ENCODE data around the gene MATN4. TPM values are rescaled to one million over a fixed set of nuclear protein-coding genes. Genes with fewer than 3 reads are reported as not detected.

The MATN4 gene
- total and polyA plus RNA-seq, 2 of the 4 experiments (the other 2 are of a cell fraction) = 0.12 TPM; not detected in 1

DNA sequence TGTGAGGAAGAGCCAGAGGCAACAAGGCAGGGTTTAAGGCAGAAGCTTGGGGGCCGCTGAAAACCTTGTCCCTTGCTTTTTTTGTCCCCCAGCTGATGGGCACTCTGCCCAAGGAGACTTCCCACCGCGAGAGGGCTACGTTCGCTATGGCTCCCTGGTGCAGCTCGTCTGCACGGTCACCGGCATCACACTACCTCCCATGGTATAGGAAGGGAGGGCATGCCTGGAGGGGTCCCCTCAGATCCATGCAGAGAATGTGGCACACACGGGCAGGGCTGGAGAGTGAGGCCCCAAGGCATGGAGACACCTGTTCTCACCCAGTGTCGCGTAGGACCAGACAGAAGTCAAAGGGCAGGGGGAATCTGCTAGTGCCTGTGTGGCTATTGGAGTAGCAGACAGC lies 5.8 kb upstream of the MATN4 start:
- H2AFZ ChIP-seq (replicated peaks; ENCODE audit: low read length, poor library complexity) = no peak overlapping the region
- intact Hi-C loops (cut with micrococcal nuclease) = loop anchor here (5.0 kb wide), 1 partner anchor 263 kb away; the partner anchor contains the start of gene WFDC8

More for the DNA sequence above, 5.8 kb upstream of the MATN4 start:
- WGBS, 2 experiments (ENCODE audit: extremely low coverage in 2 of 2, insufficient read length in 1 of 2) = 20% methylated on average over 1 of the region's 11 CpGs; no CpG with 5 or more reads in 1 of the 2 experiments
- DNase-seq (no peak), ATAC-seq (ENCODE audit: low read depth) (no peak)
- Histone ChIP-seq H4K8ac (ENCODE audit: low read depth in 2 of 2, low read length in 2 of 2) (no peak overlapping the region), H2BK120ac (ENCODE audit: low read depth, low read length) (no peak overlapping the region), H3K4me1 (ENCODE audit: control insufficient read depth, insufficient read depth, low read length) (no peaks in the 10 kb centered on the region), H3K4me3 (ENCODE audit: insufficient read depth, low read depth, low read length) (no peak overlapping the region), H3K23ac (ENCODE audit: low read depth, low read length) (no peak overlapping the region), H3K27me3 (ENCODE audit: control insufficient read depth, insufficient read depth, low read length) (peaks cover 34% of the 10 kb centered on the region), H3K56ac (ENCODE audit: extremely low read depth, insufficient read depth, low read length) (no peak overlapping the region), H3K4me2 (ENCODE audit: low read depth, low read length) (no peak overlapping the region), H2BK20ac (ENCODE audit: low read depth, low read length) (no peak overlapping the region), H2AK5ac (ENCODE audit: low read depth, low read length) (no peak overlapping the region), H3K27ac (ENCODE audit: insufficient read depth, low read length) (no peak overlapping the region), H3K14ac (replicated peaks; ENCODE audit: low read depth, low read length) (no peak overlapping the region), H3K9me1 (ENCODE audit: insufficient read depth, low read length) (no peaks in the 10 kb centered on the region), H3K79me1 (ENCODE audit: low read depth in 1 of 2, low read length in 2 of 2) (no peaks in the 10 kb centered on the region), H3K9ac (ENCODE audit: low read depth, low read length) (no peak overlapping the region), H2BK5ac (ENCODE audit: low read depth, low read length, poor library complexity, severe bottlenecking) (no peak overlapping the region), H4K5ac (ENCODE audit: low read depth, low read length) (no peak overlapping the region), H3K36me3 (ENCODE audit: control insufficient read depth, insufficient read depth, low read length) (no peaks in the 10 kb centered on the region), H4K20me1 (ENCODE audit: insufficient read depth, low read length) (no peaks in the 10 kb centered on the region), H2BK15ac (ENCODE audit: low read depth, low read length) (no peak overlapping the region), H3K9me3 (ENCODE audit: control insufficient read depth, insufficient read depth, low read length) (no peaks in the 10 kb centered on the region), H2AK9ac (replicated peaks; ENCODE audit: low read depth, low read length, poor library complexity) (no peak overlapping the region), H4K91ac (ENCODE audit: insufficient read depth, low read depth, low read length) (no peak overlapping the region), H3K4ac (ENCODE audit: low read depth, low read length) (no peak overlapping the region), H3K18ac (ENCODE audit: low read depth, low read length) (no peak overlapping the region)
- in situ Hi-C loops (cut with MboI; ENCODE audit: low sequenced_read_pairs) = no loop called here
- CTCF ChIA-PET = interaction anchor here (1.5 kb wide), 1 partner anchor 457 kb away, joined by 5 read pairs; no protein-coding TSS in a partner anchor
- no TSS peak for BruUV-seq (replicated peaks)
- POLR2A ChIA-PET (ENCODE audit: unreplicated experiment) = no interaction called here
- dilution Hi-C loops (cut with HindIII; ENCODE audit: low sequenced_read_pairs, unreplicated experiment) = no loop called here
- TF ChIP-seq CEBPB (IDR thresholded peaks at IDR 0.05; ENCODE audit: low read depth, low read length) = no peak
- no peak for TF ChIP-seq RAD21 (IDR thresholded peaks at IDR 0.05; ENCODE audit: low read length)
- TF ChIP-seq NFE2L2 (IDR thresholded peaks at IDR 0.05; ENCODE audit: low read depth, low read length) = no peak
- no peak for TF ChIP-seq RFX5 (IDR thresholded peaks at IDR 0.05; ENCODE audit: low read depth, low read length)
- TF ChIP-seq CHD1 (IDR thresholded peaks at IDR 0.05; ENCODE audit: low read depth, low read length) = no peak
- TF ChIP-seq FOS (IDR thresholded peaks at IDR 0.05; ENCODE audit: low read depth, low read length) = no peak

All from IMR-90 (cell line).